ENCODE measurements around the gene PDE1A.

- no peak for TF ChIP-seq RAD21 (IDR thresholded peaks at IDR 0.05; ENCODE audit: low read length)
- TF ChIP-seq CTCF (conservative IDR thresholded peaks at IDR 0.05; ENCODE audit: low read depth, low read length), result no peak
- no peak for TF ChIP-seq MAZ (IDR thresholded peaks at IDR 0.05; ENCODE audit: borderline replicate concordance, low read depth, low read length)
- no peak for TF ChIP-seq POLR2A (IDR thresholded peaks at IDR 0.05; ENCODE audit: low read depth, low read length)
- no peak for TF ChIP-seq USF2 (IDR thresholded peaks at IDR 0.05; ENCODE audit: low read depth, low read length)
- no peak for TF ChIP-seq ELK1 (IDR thresholded peaks at IDR 0.05; ENCODE audit: borderline replicate concordance, low read depth, low read length)
- TF ChIP-seq NFE2L2 (IDR thresholded peaks at IDR 0.05; ENCODE audit: low read depth, low read length), result no peak
Measured at GRCh38 chr2:182448371-182448770, 21.5 kb upstream of the PDE1A start.
